Liver (tissue), 9 donors: ENCODE measurements around the gene KCTD3. TPM values are rescaled to one million over a fixed set of nuclear protein-coding genes. Genes with fewer than 3 reads are reported as not detected.

Source experiments
- DNase-seq: peaks from one replicate; pipeline ENCODE4 v3.0.0-alpha.2; 2017; ENCODE audit warnings: low spot score
- H3K27ac ChIP-seq, 2 donors: one replicate each; pipeline ENCODE4 v1.7.0; 2013; ENCODE audit warnings: inconsistent platforms in 2 of 2, low read length in 2 of 2, control low read depth in 1 of 2, low read depth in 1 of 2, mild to moderate bottlenecking in 1 of 2
- H3K27me3 ChIP-seq, 4 donors: one replicate each; pipeline versions ENCODE4 v1.6.1 to v1.7.0; 2013; ENCODE audit warnings: low read length in 3 of 4, inconsistent platforms in 1 of 4, mild to moderate bottlenecking in 1 of 4, moderate library complexity in 1 of 4; ENCODE audit not compliant: control insufficient read depth in 4 of 4, insufficient read depth in 4 of 4
- H3K36me3 ChIP-seq, 4 donors: one replicate each; pipeline versions ENCODE4 v1.6.1 to v1.7.0; 2013; ENCODE audit warnings: low read length in 3 of 4, mild to moderate bottlenecking in 3 of 4, low read depth in 1 of 4, moderate library complexity in 1 of 4; ENCODE audit not compliant: control insufficient read depth in 4 of 4, insufficient read depth in 3 of 4
- H3K4me1 ChIP-seq, 4 donors: one replicate each; pipeline versions ENCODE4 v1.6.1 to v1.7.0; 2013; ENCODE audit warnings: low read length in 3 of 4, mild to moderate bottlenecking in 3 of 4, moderate library complexity in 1 of 4; ENCODE audit not compliant: control insufficient read depth in 4 of 4, insufficient read depth in 4 of 4
- H3K4me3 ChIP-seq, 3 donors: one replicate each; pipeline versions ENCODE4 v1.6.1 to v1.7.0; 2013; ENCODE audit warnings: low read length in 3 of 3, control low read depth in 1 of 3, low read depth in 1 of 3, mild to moderate bottlenecking in 1 of 3
- H3K9ac ChIP-seq, 2 donors: one replicate each; pipeline ENCODE4 v1.7.0; 2013; ENCODE audit warnings: low read length in 2 of 2, mild to moderate bottlenecking in 2 of 2, moderate library complexity in 2 of 2, control low read depth in 1 of 2, low read depth in 1 of 2
- H3K9me3 ChIP-seq, 4 donors: one replicate each; pipeline versions ENCODE4 v1.6.1 to v1.7.0; 2013; ENCODE audit warnings: low read length in 3 of 4; ENCODE audit not compliant: control insufficient read depth in 4 of 4
- CTCF ChIP-seq: fragments of 150-350 bp; IDR thresholded peaks from 2 replicates; pipeline ENCODE4 v1.5.1; 2017; ENCODE audit warnings: improper control_type of control experiment, low read depth, low read length; ENCODE audit not compliant: missing input control
- EGR1 ChIP-seq, 2 donors: IDR thresholded peaks; 2 replicates each; pipeline ENCODE4 v1.6.1; 2016 to 2018; ENCODE audit warnings: antibody characterized with exemption in 2 of 2, low read depth in 2 of 2
- FOXA1 ChIP-seq: IDR thresholded peaks from 2 replicates; pipeline ENCODE4 v1.6.1; 2016; ENCODE audit warnings: antibody characterized with exemption
- FOXA2 ChIP-seq: IDR thresholded peaks from 2 replicates; pipeline ENCODE4 v1.6.1; 2016; ENCODE audit warnings: antibody characterized with exemption
- GABPA ChIP-seq, 2 donors: IDR thresholded peaks in 1 of 2; conservative IDR thresholded peaks in 1 of 2; 2 replicates each; pipeline ENCODE4 v1.6.1; 2016; ENCODE audit warnings: antibody characterized with exemption in 2 of 2, mild to moderate bottlenecking in 1 of 2, moderate library complexity in 1 of 2
- HNF4A ChIP-seq, 2 donors: conservative IDR thresholded peaks; 2 replicates each; pipeline ENCODE4 v1.6.1; 2016; ENCODE audit warnings: antibody characterized with exemption in 2 of 2, mild to moderate bottlenecking in 2 of 2
- HNF4G ChIP-seq: IDR thresholded peaks from 2 replicates; pipeline ENCODE4 v1.6.1; 2016; ENCODE audit warnings: antibody characterized with exemption
- JUND ChIP-seq, 2 donors: IDR thresholded peaks; 2 replicates each; pipeline ENCODE4 v1.6.1; 2016; ENCODE audit warnings: antibody characterized with exemption in 2 of 2
- MAX ChIP-seq: IDR thresholded peaks from 2 replicates; pipeline ENCODE4 v1.6.1; 2016; ENCODE audit warnings: antibody characterized with exemption
- NR2F2 ChIP-seq: IDR thresholded peaks from 2 replicates; pipeline ENCODE4 v1.6.1; 2016; ENCODE audit warnings: antibody characterized with exemption
- RAD21 ChIP-seq, 2 donors: IDR thresholded peaks; 2 replicates each; pipeline ENCODE4 v1.6.1; 2016; ENCODE audit warnings: antibody characterized with exemption in 2 of 2, mild to moderate bottlenecking in 2 of 2
- REST ChIP-seq: IDR thresholded peaks from 2 replicates; pipeline ENCODE4 v1.6.1; 2016; ENCODE audit warnings: antibody characterized with exemption, mild to moderate bottlenecking
- RXRA ChIP-seq, 2 donors: IDR thresholded peaks; 2 replicates each; pipeline ENCODE4 v1.6.1; 2017 to 2018; ENCODE audit warnings: antibody characterized with exemption in 2 of 2, mild to moderate bottlenecking in 1 of 2
- SP1 ChIP-seq: IDR thresholded peaks from 2 replicates; pipeline ENCODE4 v1.6.1; 2018; ENCODE audit warnings: antibody characterized with exemption, mild to moderate bottlenecking
- TAF1 ChIP-seq: conservative IDR thresholded peaks from 2 replicates; pipeline ENCODE4 v1.6.1; 2016; ENCODE audit warnings: antibody characterized with exemption, mild to moderate bottlenecking
- YY1 ChIP-seq: IDR thresholded peaks from 2 replicates; pipeline ENCODE4 v1.6.1; 2016; ENCODE audit warnings: antibody characterized with exemption, mild to moderate bottlenecking
- WGBS: extraction: QIAGEN DNeasy Blood & Tissue Kit; methylation state at CpG from one replicate; pipeline ENCODE4 v1.1.7; 2013; 5-methylcytosine and 5-hydroxymethylcytosine counted together
- polyA plus RNA-seq, 2 donors: library from polyadenylated mRNA; stranded (reverse) in 1 of 2; unstranded in 1 of 2; fragments of 200-250 nt in 1 of 2; fragments of >200 nt in 1 of 2; fragmentation: Nextera tagmentation in 1 of 2; extraction: Ambion mirVana in 1 of 2; gene quantifications; one replicate each; pipeline versions ENCODE4 v1.2.1 to v1.2.3, GENCODE V29; 2013 to 2015
- total RNA-seq, 2 donors: library from RNA; depleted of rRNA; stranded (reverse); fragments of >200 nt; gene quantifications; one replicate each; pipeline ENCODE4 v1.2.3, GENCODE V29; 2014
- TF ChIP-seq, protein P1 (sequence below): IDR thresholded peaks from 2 replicates; pipeline ENCODE4 v1.6.1; 2016; ENCODE audit warnings: antibody characterized with exemption
- donor health status: healthy.
- donor health status: healthy.
- donor health status: healthy.
- donor health status: healthy.
- donor health status: healthy.

Gene KCTD3
- total and polyA plus RNA-seq, 4 donors = 20.8 to 58.7 (median 26.1) TPM

DNA sequence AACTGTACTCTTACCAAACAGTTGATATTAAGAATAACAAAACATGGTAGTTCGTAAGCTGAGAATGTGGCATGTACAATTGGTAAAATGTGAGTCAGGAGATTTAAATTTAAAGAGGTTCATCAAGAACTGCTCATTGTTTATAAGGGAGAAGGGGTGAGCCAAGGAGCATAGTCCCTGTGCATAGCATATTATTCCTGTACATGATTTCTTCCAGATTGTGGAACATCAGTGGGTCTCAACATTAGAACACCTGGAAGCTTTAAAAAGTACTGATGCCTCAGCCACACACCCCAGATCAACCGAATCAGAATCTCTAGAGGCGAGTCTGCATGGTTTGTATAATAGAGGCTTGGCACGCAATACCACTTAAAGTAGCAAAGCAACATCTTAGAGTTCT lies 56.1 kb downstream of the KCTD3 start:
- Histone ChIP-seq H3K4me3 (no peak overlapping the region), H3K9ac (no peak overlapping the region), H3K27ac (no peak overlapping the region), H3K9me3 (no peaks in the 10 kb centered on the region), H3K4me1 (peaks cover 0 to under 1% (median 0%) of the 10 kb centered on the region in 4 donors), H3K27me3 (no peaks in the 10 kb centered on the region), H3K36me3 (peaks cover 1 to 54% (median 32%) of the 10 kb centered on the region in 4 donors)
- no peak for DNase-seq
- 95% methylated on average over 4 of the region's 4 CpGs for WGBS
- no peak for TF ChIP-seq HNF4A (conservative IDR thresholded peaks at IDR 0.05)
- no peak for TF ChIP-seq REST
- TF ChIP-seq EGR1 (IDR thresholded peaks at IDR 0.05; ENCODE audit: low read depth in 2 of 2) = no peak
- no peak for TF ChIP-seq GABPA (IDR thresholded peaks at IDR 0.05 in 1 of 2, conservative IDR thresholded peaks at IDR 0.05 in 1 of 2)
- no peak for TF ChIP-seq MAX
- TF ChIP-seq JUND (IDR thresholded peaks at IDR 0.05) = no peak
- no peak for TF ChIP-seq YY1
- TF ChIP-seq HNF4G = no peak
- TF ChIP-seq RAD21 (IDR thresholded peaks at IDR 0.05) = no peak
- TF ChIP-seq TAF1 = no peak
- TF ChIP-seq SP1 = no peak
- TF ChIP-seq, protein P1, sequence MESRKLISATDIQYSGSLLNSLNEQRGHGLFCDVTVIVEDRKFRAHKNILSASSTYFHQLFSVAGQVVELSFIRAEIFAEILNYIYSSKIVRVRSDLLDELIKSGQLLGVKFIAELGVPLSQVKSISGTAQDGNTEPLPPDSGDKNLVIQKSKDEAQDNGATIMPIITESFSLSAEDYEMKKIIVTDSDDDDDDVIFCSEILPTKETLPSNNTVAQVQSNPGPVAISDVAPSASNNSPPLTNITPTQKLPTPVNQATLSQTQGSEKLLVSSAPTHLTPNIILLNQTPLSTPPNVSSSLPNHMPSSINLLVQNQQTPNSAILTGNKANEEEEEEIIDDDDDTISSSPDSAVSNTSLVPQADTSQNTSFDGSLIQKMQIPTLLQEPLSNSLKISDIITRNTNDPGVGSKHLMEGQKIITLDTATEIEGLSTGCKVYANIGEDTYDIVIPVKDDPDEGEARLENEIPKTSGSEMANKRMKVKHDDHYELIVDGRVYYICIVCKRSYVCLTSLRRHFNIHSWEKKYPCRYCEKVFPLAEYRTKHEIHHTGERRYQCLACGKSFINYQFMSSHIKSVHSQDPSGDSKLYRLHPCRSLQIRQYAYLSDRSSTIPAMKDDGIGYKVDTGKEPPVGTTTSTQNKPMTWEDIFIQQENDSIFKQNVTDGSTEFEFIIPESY = no peak
- TF ChIP-seq NR2F2 = no peak
- no peak for TF ChIP-seq FOXA1
- TF ChIP-seq RXRA (IDR thresholded peaks at IDR 0.05) = no peak
- TF ChIP-seq CTCF = no peak
- TF ChIP-seq FOXA2 = no peak

GRCh38 chr1:215625949-215626348 lies 58.8 kb downstream of the KCTD3 start:
- no peak for DNase-seq
- H3K36me3 ChIP-seq = peaks cover 0 to 37% (median 21%) of the 10 kb centered on the region in 4 donors
- no peaks in the 10 kb centered on the region for H3K9me3 ChIP-seq
- TF ChIP-seq MAX (no peak), YY1 (no peak), HNF4G (no peak), GABPA (IDR thresholded peaks at IDR 0.05 in 1 of 2, conservative IDR thresholded peaks at IDR 0.05 in 1 of 2) (no peak), RAD21 (IDR thresholded peaks at IDR 0.05) (no peak), JUND (IDR thresholded peaks at IDR 0.05) (no peak), HNF4A (conservative IDR thresholded peaks at IDR 0.05) (no peak), EGR1 (IDR thresholded peaks at IDR 0.05; ENCODE audit: low read depth in 2 of 2) (no peak)
- no peak overlapping the region for H3K9ac ChIP-seq
- H3K27ac ChIP-seq = no peak overlapping the region
- H3K4me1 ChIP-seq = peaks cover 0 to 3% (median under 1%) of the 10 kb centered on the region in 4 donors
- H3K27me3 ChIP-seq = no peaks in the 10 kb centered on the region
- H3K4me3 ChIP-seq = no peak overlapping the region
